Left lung (tissue), 10 donors: Measurements from ENCODE around the gene ETNK1. TPM values are rescaled to one million over a fixed set of nuclear protein-coding genes. Genes with fewer than 3 reads are reported as not detected.

ENCODE experiments used
- ATAC-seq: fragments of 200-7000 bp; cut with Tn5 transposase; one replicate; pipeline ENCODE4 v1.9.1; 2020; ENCODE audit warnings: moderate library complexity
- DNase-seq, 4 donors: peaks; one replicate each; pipeline ENCODE4 v3.0.0-alpha.2; 2013 to 2020
- H3K27ac ChIP-seq, 2 donors: fragments of 200-600 bp; sonication (generic) in 1 of 2; one replicate each; pipeline versions ENCODE4 v1.5.0 to v1.8.0; 2020 to 2021
- H3K27me3 ChIP-seq, 2 donors: fragments of 200-600 bp; sonication (generic) in 1 of 2; one replicate each; pipeline versions ENCODE4 v1.5.0 to v1.8.0; 2020 to 2021
- H3K36me3 ChIP-seq, 2 donors: fragments of 200-600 bp; sonication (generic) in 1 of 2; one replicate each; pipeline versions ENCODE4 v1.5.0 to v1.8.0; 2020 to 2021
- H3K4me1 ChIP-seq, 2 donors: fragments of 200-600 bp; one replicate each; pipeline ENCODE4 v1.8.0; 2021
- H3K4me3 ChIP-seq, 2 donors: fragments of 200-600 bp; sonication (generic) in 1 of 2; one replicate each; pipeline versions ENCODE4 v1.5.0 to v1.8.0; 2020 to 2021; ENCODE audit warnings: mild to moderate bottlenecking in 1 of 2
- H3K9me3 ChIP-seq, 2 donors: fragments of 200-600 bp; sonication (generic) in 1 of 2; one replicate each; pipeline versions ENCODE4 v1.5.0 to v1.8.0; 2020 to 2021
- intact Hi-C, 2 donors: fragments of 100-400 bp; cut with DNase I; formaldehyde crosslinking; loops; one replicate each; pipeline versions ENCODE4 v1.11.2 to v1.14.2; 2022
- polyA plus RNA-seq, 6 donors: library from polyadenylated mRNA; unstranded; fragments of 120-200 nt; gene quantifications; one replicate each; pipeline ENCODE4 v1.2.1, GENCODE V29; 2013; ENCODE audit not compliant: insufficient read length in 6 of 6
- total RNA-seq, 2 donors: library from RNA; stranded (reverse); fragmentation: NEBNext Ultra II Directional; extraction: Animal tissue kit (Norgen Biotek cat#: 25700); gene quantifications; one replicate each; pipeline ENCODE4 v1.2.1, GENCODE V29; 2021
- TF ChIP-seq, protein P1 (sequence below), 2 donors: fragments of 200-600 bp; sonication (generic) in 1 of 2; IDR thresholded peaks; one replicate each; pipeline versions ENCODE4 v1.5.0 to v1.8.0; 2021; ENCODE audit warnings: antibody characterized with exemption in 2 of 2
- donor health status: DM: no; HTN: yes; CAD: no.
- donor health status: DM: no; HTN: no; CAD: no.

Gene ETNK1
- total and polyA plus RNA-seq, 8 donors = 55.4 to 73.7 (median 67.3) TPM

DNA sequence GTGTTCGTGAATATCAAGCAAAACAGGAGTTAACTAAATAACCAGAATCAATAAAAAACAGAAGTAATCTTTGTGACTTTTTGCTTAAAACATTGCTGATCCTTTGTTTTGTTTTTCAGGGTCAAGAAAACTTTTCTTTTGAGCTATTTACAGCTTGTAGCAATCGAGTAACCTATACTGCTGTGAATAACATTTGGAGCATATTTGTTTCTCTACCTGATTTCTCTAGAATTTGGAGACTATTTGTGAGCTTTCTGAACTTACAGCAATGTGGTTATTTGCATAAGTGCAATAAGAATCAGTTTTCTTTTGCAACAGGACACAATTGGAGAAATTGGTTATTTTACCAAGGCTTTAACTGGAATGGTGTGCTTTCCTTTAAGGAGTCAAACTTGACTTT is 7.3 kb upstream of the ETNK1 start:
- TF ChIP-seq, protein P1, sequence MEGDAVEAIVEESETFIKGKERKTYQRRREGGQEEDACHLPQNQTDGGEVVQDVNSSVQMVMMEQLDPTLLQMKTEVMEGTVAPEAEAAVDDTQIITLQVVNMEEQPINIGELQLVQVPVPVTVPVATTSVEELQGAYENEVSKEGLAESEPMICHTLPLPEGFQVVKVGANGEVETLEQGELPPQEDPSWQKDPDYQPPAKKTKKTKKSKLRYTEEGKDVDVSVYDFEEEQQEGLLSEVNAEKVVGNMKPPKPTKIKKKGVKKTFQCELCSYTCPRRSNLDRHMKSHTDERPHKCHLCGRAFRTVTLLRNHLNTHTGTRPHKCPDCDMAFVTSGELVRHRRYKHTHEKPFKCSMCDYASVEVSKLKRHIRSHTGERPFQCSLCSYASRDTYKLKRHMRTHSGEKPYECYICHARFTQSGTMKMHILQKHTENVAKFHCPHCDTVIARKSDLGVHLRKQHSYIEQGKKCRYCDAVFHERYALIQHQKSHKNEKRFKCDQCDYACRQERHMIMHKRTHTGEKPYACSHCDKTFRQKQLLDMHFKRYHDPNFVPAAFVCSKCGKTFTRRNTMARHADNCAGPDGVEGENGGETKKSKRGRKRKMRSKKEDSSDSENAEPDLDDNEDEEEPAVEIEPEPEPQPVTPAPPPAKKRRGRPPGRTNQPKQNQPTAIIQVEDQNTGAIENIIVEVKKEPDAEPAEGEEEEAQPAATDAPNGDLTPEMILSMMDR (IDR thresholded peaks at IDR 0.05) = no peak
- H3K4me3 ChIP-seq = no peak overlapping the region
- intact Hi-C loops = no loop called here

DNA sequence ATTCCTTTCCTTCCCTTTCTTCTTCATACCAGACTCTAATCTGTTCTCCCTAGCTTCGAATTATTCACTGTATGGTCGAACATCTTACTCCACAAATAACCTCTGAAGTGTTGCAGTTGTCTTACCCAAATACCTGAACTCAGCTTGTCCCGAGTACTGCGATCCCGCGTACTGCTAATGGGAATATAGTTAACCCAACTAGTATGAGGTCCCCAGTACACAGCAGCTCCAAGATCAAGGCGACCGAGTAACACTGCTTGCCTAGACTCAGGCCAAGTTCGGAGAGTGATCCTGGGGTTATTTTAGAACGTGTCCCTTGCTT is 462 bp upstream of the ETNK1 start:
- Histone ChIP-seq H3K4me1 (peaks cover 15 to 41% of the 10 kb centered on the region in 2 donors), H3K4me3 (peak overlapping the region; percentile 72 to 74), H3K9me3 (no peaks in the 10 kb centered on the region), H3K27ac (peak overlapping the region; percentile 95 to 98), H3K27me3 (no peaks in the 10 kb centered on the region), H3K36me3 (no peaks in the 10 kb centered on the region)
- intact Hi-C loops = no loop called here
- no peak for DNase-seq
- ATAC-seq = peak; percentile 39
- TF ChIP-seq, protein P1 (IDR thresholded peaks at IDR 0.05) = no peak

More for the DNA sequence above, 7.3 kb upstream of the ETNK1 start:
- Histone ChIP-seq H3K27me3 (no peaks in the 10 kb centered on the region), H3K4me1 (no peaks in the 10 kb centered on the region), H3K9me3 (peaks cover 0 to 31% of the 10 kb centered on the region in 2 donors), H3K27ac (no peak overlapping the region), H3K36me3 (no peaks in the 10 kb centered on the region)
- ATAC-seq (no peak), DNase-seq (no peak)

DNA sequence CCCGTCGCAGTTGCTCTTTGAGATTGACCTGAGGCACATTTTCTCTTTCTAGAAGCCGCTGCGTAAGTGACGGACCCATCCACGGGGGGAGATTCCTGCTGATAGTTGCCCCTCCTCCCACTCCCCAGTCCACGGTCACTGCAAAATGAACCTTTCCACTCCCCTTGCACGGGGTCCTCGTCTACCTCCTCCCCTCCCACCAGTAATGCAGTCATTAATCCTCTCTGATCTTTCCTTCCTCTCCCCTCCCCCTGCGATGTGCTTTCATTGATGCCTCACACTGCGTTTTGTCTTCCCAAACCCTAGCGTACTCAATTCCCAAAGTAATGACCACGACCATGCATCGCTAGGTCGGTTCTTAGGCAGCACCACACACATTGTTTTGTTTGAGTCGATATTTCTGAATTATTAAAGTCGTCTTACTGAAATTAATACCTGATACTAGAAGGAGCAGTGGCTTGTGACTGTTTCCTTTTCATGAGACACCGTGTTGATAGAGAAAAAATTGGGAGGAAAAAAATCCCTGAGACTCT is 857 bp downstream of the ETNK1 start:
- Histone ChIP-seq H3K36me3 (no peaks in the 10 kb centered on the region), H3K4me3 (peak overlapping the region; percentile 72 to 74), H3K27ac (peak overlapping the region; percentile 95 to 98), H3K27me3 (no peaks in the 10 kb centered on the region), H3K9me3 (no peaks in the 10 kb centered on the region), H3K4me1 (peaks cover 15 to 45% of the 10 kb centered on the region in 2 donors)
- DNase-seq = peak in 2 of 4 donors; percentile 58 to 65
- peak; percentile 51 for ATAC-seq
- TF ChIP-seq, protein P1 (IDR thresholded peaks at IDR 0.05) = no peak
- intact Hi-C loops = no loop called here

DNA sequence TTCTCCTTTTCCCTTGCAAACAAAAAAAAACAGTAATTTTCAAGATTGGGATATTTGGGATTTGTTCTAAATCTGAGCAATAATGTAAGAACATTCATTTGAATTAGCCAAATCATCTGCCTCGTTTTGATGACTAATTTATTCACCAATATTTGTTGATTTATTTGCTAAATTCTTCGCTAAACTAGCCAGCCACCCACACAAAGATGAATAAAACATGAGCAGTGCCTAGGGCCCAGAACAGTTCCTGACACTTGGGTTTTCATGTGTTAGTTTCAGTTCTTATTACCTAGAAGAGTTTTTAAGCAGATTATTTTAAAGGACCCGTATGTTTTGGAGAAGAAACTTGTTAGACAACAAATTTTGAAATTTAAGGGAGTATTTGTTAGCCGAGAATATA is 1.4 kb downstream of the ETNK1 start:
- Histone ChIP-seq H3K4me3 (peak overlapping the region; percentile 72 to 74), H3K27me3 (no peaks in the 10 kb centered on the region), H3K4me1 (peaks cover 15 to 50% of the 10 kb centered on the region in 2 donors), H3K36me3 (no peaks in the 10 kb centered on the region), H3K9me3 (no peaks in the 10 kb centered on the region), H3K27ac (peak overlapping the region; percentile 95 to 98)
- no peak for DNase-seq
- intact Hi-C loops = no loop called here
- peak; percentile 27 for ATAC-seq
- TF ChIP-seq, protein P1 (IDR thresholded peaks at IDR 0.05) = no peak

DNA sequence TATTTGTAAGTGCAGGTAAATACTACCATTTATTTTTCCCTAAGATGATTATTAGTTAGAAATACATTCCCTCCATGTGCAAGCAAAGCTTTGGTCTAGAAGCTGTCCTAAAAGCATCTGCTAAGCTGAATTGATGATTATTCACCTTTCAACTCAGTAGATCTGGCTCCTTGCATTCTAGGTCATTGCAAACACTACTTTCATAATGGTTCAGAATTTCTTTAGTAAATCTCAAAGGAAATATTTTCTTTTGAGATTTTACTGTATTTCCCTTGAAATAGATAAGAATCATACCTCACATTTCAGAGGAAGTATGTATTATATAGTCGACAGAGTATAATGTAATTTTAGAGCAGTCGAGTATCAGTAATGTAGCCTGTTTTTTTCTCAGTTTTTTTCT is 2.4 kb downstream of the ETNK1 start:
- H3K9me3 ChIP-seq = no peaks in the 10 kb centered on the region
- no peak for DNase-seq
- TF ChIP-seq, protein P1 (IDR thresholded peaks at IDR 0.05) = no peak
- H3K36me3 ChIP-seq = no peaks in the 10 kb centered on the region
- H3K4me3 ChIP-seq = peak overlapping the region; percentile 72 to 74
- H3K27ac ChIP-seq = peak overlapping the region; percentile 95 to 98
- H3K4me1 ChIP-seq = peaks cover 15 to 57% of the 10 kb centered on the region in 2 donors
- intact Hi-C loops = no loop called here
- ATAC-seq = no peak
- H3K27me3 ChIP-seq = no peaks in the 10 kb centered on the region
